ENCODE results near the gene BARHL1.

The BARHL1 gene

GRCh38 chr9:132637351-132637750, 54.9 kb downstream of the BARHL1 start:
- no peaks in the 10 kb centered on the region for H4K20me1 ChIP-seq (ENCODE audit: insufficient read depth)
- peaks cover 6% of the 10 kb centered on the region; the same call in 1 of the 2 replicates for H3K36me3 ChIP-seq (ENCODE audit: insufficient read depth)
- no peak overlapping the region for H3K4me3 ChIP-seq (IDR thresholded peaks at IDR 0.05; ENCODE audit: insufficient read depth, low read depth, low read length)
- H2AFZ ChIP-seq (ENCODE audit: low read depth), result no peak overlapping the region
- H3K9ac ChIP-seq, result no peak overlapping the region
- H3K4me1 ChIP-seq (ENCODE audit: low read depth, poor library complexity, severe bottlenecking), result no peaks in the 10 kb centered on the region
- H3K79me2 ChIP-seq (ENCODE audit: insufficient read depth, low read depth), result no peaks in the 10 kb centered on the region
- no peaks in the 10 kb centered on the region for H3K27me3 ChIP-seq (ENCODE audit: insufficient read depth, low read depth)
- H3K27ac ChIP-seq, result no peak overlapping the region
- TF ChIP-seq CTCF (conservative IDR thresholded peaks at IDR 0.05; ENCODE audit: low read depth, low read length), result no peak
- H3K4me2 ChIP-seq, result no peak overlapping the region

- H3K9ac ChIP-seq, result no peak overlapping the region
- H3K27ac ChIP-seq, result no peak overlapping the region
- no peak overlapping the region for H2AFZ ChIP-seq (ENCODE audit: low read depth)
- no peak for TF ChIP-seq CTCF (conservative IDR thresholded peaks at IDR 0.05; ENCODE audit: low read depth, low read length)
- H3K4me2 ChIP-seq, result no peak overlapping the region
- H3K36me3 ChIP-seq (ENCODE audit: insufficient read depth), result peaks cover 6% of the 10 kb centered on the region; the same call in 1 of the 2 replicates
- H3K4me3 ChIP-seq (IDR thresholded peaks at IDR 0.05; ENCODE audit: insufficient read depth, low read depth, low read length), result no peak overlapping the region
- no peaks in the 10 kb centered on the region for H3K79me2 ChIP-seq (ENCODE audit: insufficient read depth, low read depth)
- no peaks in the 10 kb centered on the region for H3K4me1 ChIP-seq (ENCODE audit: low read depth, poor library complexity, severe bottlenecking)
- no peaks in the 10 kb centered on the region for H3K27me3 ChIP-seq (ENCODE audit: insufficient read depth, low read depth)
- H4K20me1 ChIP-seq (ENCODE audit: insufficient read depth), result no peaks in the 10 kb centered on the region
Measured at GRCh38 chr9:132637801-132638200, 55.4 kb downstream of the BARHL1 start.

- H3K4me2 ChIP-seq, result no peak overlapping the region
- no peaks in the 10 kb centered on the region for H3K4me1 ChIP-seq (ENCODE audit: low read depth, poor library complexity, severe bottlenecking)
- H3K79me2 ChIP-seq (ENCODE audit: insufficient read depth, low read depth), result no peaks in the 10 kb centered on the region
- no peak overlapping the region for H3K4me3 ChIP-seq (IDR thresholded peaks at IDR 0.05; ENCODE audit: insufficient read depth, low read depth, low read length)
- no peaks in the 10 kb centered on the region for H4K20me1 ChIP-seq (ENCODE audit: insufficient read depth)
- H3K36me3 ChIP-seq (ENCODE audit: insufficient read depth), result peaks cover 6% of the 10 kb centered on the region; the same call in 1 of the 2 replicates
- H3K27ac ChIP-seq, result no peak overlapping the region
- H2AFZ ChIP-seq (ENCODE audit: low read depth), result no peak overlapping the region
- no peaks in the 10 kb centered on the region for H3K27me3 ChIP-seq (ENCODE audit: insufficient read depth, low read depth)
- no peak overlapping the region for H3K9ac ChIP-seq
- TF ChIP-seq CTCF (conservative IDR thresholded peaks at IDR 0.05; ENCODE audit: low read depth, low read length), result no peak
Measured at GRCh38 chr9:132638240-132638639, 55.8 kb downstream of the BARHL1 start.

GRCh38 chr9:132639322-132639721, 56.9 kb downstream of the BARHL1 start:
- H2AFZ ChIP-seq (ENCODE audit: low read depth), result no peak overlapping the region
- H3K79me2 ChIP-seq (ENCODE audit: insufficient read depth, low read depth), result no peaks in the 10 kb centered on the region
- no peak overlapping the region for H3K4me3 ChIP-seq (IDR thresholded peaks at IDR 0.05; ENCODE audit: insufficient read depth, low read depth, low read length)
- no peak for TF ChIP-seq CTCF (conservative IDR thresholded peaks at IDR 0.05; ENCODE audit: low read depth, low read length)
- H3K4me1 ChIP-seq (ENCODE audit: low read depth, poor library complexity, severe bottlenecking), result no peaks in the 10 kb centered on the region
- H3K27me3 ChIP-seq (ENCODE audit: insufficient read depth, low read depth), result no peaks in the 10 kb centered on the region
- H3K9ac ChIP-seq, result no peak overlapping the region
- peaks cover 6% of the 10 kb centered on the region; the same call in 1 of the 2 replicates for H3K36me3 ChIP-seq (ENCODE audit: insufficient read depth)
- H4K20me1 ChIP-seq (ENCODE audit: insufficient read depth), result no peaks in the 10 kb centered on the region
- H3K4me2 ChIP-seq, result no peak overlapping the region
- H3K27ac ChIP-seq, result no peak overlapping the region

Measured in KMS-11 (cell line).